Hematopoietic multipotent progenitor cell treated with erythropoietin and hydrocortisone succinate and interleukin-3 and kit ligand, for 4 days (in vitro differentiated cells): ENCODE measurements around the gene CAPN10.
A peak's percentile ranks its signal among the peaks of the same experiment; 100 is the strongest.

Source experiments
- DNase-seq: peaks from one replicate; pipeline ENCODE4 v3.0.0-alpha.2; 2015

CAPN10 gene

DNA sequence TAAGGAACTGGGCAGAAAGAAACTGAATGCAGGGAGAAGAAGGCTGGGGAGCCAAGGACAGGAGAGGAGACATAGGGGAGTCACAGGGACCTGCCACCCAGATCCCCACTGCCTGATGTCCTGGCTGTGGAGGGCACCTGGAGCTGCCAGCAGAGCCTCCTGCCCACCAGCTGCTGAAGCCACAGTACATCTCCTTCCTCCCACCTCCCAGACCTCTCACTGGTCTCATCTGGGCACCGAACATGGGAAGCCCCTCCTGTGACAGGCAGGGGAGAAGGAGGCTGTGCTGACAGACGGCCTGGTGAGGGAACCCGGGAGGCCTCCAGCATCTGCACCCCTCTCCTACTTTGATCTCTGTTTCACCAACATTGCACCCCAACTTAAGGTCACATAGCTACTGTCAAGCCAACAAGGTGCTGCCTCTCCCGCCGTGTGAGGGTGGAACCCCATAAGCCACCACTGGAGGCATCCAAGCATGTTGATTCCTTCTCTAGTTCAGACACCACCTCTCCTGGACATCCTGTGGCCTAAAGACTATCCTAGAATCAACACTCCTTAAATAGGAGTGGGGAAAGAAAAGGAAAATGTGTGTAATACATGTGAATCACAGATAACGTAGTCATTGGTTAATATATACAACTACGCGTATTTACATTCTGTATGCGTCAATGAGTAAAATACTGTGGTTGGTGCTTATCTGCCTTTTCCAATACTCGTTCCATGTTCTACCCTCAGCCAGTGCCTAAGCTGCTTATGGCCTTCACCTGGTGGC, 21.8 kb upstream of the CAPN10 start:
- DNase-seq: peak; percentile 69

DNA sequence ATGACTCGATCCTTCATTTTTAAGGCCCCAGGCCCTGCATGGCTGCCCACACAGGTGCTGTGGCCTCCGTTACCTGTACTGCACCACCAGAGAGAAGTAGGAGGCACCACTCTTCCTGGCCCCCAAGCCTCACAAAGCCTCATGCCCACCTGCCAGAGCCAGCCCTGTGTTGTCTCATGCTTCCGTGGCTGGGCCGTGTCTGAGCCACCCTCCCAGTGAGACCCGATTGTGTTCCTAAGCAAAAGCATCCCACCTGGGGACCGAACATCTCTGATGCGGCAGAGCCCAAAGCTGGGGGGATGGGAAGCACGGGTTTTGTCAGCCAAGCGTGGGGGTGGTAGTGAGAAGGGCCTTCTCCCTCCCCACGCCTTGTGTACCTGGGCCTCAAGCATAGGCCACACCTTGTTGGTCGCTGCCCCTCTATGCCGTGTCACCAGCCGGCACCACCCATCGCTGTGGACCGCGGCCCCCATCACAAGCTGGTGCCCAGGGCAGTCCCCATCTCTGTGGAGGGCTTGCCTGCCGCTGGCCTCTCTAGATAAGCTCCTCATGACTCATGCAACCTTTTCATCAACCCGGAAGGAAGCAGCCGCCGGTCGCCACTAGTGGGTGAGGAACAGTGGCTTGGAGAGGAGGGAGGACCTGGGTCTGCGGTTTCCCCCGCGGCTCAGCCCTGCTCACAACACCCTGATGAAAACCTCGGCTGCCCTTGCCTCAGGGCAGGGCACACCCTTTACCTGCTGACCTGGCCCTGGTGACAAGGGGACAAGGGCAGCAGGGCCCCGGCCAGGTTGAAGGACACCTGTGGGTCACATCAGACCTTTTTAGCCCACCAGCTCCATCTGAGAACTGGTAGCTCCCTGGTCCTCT, 21.0 kb upstream of the CAPN10 start:
- DNase-seq: peak; percentile 99

DNA sequence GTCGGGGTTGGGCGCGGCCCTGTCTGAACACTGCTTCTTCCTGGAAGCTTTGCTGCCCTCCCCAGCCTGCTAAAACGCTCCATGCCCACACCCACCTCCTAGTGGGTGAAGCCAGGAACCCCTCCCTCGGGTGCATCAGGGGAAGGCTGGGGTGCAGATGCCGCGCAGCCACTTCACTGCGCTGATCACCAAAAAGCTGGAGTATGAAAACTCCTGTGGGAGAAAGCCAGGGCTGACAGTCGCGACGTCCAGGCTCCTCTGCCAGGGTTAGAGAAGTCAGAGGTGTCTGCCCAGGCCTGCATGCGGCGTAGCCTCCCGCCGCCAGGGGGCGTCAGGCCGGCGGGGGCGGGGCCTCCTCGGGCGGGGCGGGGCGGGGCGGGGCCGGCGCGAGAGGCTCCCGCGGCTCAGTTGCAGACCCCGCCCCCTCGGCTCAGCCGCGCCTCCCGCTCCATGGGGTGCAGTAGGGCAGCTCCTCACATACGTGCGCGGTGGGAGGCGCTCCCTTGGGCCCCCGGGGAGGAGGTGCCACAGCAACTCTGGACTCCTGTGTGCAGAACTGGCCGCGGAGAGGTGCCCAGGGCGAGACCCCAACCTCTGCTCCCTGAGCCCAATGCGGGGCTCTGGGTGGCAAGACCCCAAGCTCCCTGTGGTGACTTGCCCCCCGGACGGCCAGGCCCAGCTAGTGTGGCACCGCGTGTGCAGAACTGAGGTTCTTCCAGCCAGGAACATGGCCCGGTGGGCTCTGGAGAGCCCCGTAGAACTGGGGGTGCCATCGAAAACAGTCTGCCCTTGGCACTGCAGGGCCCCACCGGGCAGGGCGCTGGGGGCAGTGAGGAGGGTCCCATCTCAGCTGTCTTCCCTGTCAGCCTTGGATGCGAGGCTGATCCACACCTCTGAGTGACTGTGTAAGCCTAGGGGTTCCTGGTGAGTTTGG, 20.1 kb upstream of the CAPN10 start:
- DNase-seq: peak; percentile 97

DNA sequence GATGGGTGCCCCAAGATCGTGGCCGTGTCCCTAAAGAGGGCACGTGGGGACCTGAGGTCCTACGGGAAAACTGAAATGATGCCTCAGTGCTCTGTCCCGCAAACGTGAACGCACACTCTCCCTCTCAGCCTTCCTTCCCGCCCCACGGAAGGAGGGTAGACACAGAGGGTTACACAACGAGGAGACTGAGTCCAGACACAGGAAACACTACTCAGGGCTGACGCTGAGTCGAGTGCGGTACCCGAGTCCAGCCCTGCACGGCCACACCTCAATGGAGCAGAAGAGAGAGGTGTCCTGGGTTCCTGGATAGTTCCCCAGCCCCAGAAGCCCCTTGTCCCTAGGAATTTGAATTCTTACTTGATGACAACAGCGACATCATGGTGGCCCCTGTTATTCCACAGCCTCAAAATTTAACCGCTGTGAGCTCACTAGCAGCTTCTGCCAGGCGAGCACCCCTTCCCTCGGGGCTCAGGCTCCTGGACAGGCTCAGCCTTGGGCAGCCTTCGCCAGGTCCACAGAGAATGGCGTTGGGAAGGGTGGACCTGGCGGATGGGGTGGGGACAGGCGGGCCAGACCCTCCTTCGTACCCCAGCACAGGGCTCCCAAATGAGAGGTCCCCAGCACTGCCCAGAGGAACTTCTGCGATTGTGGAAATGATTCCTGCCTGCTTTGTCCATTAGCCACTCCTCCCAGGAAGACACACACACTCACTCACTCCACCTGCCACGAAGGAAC, 19.2 kb upstream of the CAPN10 start:
- DNase-seq: peak; percentile 20

DNA sequence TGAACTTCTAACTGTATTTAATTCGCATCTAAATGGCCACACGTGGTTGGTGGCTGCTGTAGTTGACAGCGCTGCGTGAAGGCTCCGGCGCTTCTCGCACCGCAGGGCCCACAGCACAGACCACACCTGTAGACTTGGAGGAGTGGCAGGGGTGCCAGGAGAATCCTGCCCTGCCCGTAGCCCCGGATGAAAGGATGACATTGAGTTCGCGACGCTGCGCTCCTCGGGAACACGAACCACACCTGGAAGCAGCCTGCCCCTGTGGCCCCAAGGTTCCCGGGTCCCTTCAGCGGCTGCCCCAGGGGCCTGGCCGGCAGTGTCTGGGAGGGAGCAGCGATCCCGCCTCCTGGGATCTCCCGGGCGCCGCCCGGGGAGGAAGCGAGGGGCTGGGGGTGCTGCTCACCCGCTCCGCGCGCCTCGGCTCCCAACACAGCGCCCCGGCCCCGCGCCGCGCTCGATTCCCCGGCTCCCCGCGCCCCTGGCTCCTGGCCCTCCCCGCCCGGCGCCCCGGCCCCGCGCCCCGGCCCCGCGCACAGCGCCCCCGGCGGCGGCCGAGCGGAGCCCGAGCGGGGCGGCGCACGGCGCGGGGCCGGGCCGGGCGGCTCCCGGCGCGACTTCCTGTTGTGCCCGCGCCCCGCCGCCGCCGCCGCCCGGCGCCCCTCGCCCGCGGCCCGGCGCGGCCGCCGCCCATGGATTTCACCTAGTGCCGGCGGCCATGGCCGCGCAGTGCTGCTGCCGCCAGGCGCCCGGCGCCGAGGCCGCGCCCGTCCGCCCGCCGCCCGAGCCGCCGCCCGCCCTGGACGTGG, 18.5 kb upstream of the CAPN10 start, which contains the start of gene RNPEPL1:
Gene RNPEPL1, plus strand, starts transcription at position 613 of the 806 bp plus-strand sequence. Its CDS starts 103 bp downstream, at position 716.
- DNase-seq: peak; percentile 71

DNA sequence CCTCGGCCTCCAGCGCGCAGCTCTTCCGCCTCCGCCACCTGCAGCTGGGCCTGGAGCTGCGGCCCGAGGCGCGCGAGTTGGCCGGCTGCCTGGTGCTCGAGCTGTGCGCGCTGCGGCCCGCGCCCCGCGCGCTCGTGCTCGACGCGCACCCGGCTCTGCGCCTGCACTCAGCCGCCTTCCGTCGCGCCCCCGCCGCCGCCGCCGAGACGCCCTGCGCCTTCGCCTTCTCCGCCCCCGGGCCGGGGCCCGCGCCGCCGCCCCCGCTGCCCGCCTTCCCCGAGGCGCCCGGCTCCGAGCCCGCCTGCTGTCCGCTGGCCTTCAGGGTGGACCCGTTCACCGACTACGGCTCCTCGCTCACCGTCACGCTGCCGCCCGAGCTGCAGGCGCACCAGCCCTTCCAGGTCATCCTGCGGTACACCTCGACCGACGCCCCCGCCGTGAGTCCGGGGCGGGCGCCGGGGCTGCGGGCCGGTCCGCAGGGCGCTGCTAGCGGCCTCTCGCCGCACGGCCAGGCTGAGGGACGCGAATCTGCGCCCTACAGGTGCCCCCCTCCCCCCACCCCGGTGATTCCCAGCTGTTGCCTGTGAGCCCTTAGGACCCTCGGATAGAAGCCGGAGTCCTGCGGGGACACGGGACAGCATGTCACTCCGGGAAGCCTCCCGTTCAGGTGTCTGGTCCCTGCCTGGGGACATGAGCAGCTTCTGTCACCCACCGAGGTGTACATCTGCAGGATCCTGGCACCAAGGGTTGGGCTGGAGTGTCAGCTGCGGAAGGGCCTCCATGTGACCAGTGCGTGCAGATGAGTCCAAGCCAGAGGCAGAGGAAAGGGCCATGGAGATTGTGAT, 17.6 kb upstream of the CAPN10 start:
- DNase-seq: peak; percentile 83

DNA sequence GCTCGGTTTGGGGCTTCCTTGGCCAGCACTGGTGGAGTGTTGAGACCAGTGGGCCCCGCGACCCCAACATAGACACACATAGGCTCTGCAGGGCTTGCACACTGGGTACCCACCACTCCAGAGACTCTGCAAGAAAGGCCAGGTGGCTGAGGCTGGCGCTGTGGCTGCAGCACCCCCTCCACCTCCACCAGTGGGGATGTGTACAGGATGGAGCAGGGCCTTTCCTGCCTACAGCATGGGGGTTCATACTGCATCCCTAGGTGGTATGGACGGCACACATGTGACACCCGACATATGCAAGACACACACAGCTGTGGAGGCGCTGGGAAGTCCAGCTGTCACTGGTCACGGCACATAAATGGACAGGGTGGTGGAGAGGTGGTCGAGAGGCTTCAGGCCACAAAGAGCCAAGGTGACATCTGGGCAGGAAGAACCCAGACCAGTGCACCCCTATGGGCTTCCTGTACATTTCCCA, 17.0 kb upstream of the CAPN10 start:
- no peak for DNase-seq

DNA sequence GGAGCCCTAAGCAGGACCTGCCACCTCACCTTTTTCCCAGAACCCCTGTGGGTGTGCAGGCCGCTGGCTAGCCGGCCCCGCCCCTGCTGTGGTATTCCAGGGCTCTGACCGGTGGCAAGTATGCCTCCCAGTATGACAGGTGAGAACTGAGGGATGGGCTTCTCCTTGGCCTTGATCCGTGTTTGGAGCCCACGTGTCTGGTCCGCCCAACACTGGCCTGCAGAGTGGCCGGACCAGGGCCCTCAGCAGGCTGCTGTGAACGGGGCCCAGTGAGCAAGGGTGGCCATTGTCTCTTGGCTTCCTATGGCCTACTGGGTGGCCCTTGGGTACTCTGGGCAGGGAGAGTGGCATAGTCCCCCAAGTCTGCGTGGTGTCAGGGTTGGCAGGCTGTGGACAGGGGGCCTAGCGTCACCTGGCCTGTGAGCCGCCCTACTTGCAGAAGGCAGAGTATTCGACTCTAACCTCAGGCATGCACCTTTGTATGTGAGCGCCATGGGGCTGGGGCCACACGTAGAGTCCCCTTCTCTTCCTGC, 16.5 kb upstream of the CAPN10 start:
- no peak for DNase-seq

DNA sequence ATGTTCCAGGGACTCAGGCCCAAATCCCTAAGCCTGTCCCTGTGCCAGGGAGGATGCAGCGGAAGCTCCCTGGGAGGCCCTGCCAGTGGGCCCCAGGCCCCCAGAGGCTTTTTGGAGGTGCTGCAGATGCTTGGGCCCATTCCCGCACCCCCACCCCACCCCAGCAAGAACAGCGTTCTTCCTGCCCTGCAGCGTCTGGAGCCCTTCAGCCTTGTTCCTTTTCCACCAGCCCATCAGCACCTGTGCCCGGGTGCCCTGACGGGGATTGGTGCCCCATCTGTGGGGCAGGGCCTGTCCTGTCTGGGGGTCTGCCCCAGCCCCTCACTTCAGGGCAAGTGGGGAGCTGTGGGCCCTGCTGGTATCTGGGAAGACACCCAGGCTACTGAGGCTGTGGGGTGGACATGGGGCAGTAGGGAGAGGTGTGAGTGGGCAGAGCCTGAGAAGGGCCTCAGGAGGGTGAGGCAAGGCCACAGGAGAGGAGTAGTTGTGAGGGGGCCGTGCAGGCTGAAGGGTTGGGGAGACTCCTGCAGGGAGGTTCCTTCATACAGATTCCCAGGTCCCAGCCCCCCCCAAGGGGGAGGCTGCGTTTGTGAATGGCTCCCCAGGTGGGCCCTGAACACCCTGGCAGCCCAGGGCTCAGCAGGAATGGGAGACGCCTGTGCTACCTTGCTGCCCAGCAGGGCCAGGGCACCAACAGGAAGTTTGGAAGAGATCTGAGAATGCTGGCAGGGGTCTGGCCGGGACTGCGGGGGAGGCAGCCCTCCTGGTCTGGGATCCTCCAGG, 15.8 kb upstream of the CAPN10 start:
- no peak for DNase-seq

DNA sequence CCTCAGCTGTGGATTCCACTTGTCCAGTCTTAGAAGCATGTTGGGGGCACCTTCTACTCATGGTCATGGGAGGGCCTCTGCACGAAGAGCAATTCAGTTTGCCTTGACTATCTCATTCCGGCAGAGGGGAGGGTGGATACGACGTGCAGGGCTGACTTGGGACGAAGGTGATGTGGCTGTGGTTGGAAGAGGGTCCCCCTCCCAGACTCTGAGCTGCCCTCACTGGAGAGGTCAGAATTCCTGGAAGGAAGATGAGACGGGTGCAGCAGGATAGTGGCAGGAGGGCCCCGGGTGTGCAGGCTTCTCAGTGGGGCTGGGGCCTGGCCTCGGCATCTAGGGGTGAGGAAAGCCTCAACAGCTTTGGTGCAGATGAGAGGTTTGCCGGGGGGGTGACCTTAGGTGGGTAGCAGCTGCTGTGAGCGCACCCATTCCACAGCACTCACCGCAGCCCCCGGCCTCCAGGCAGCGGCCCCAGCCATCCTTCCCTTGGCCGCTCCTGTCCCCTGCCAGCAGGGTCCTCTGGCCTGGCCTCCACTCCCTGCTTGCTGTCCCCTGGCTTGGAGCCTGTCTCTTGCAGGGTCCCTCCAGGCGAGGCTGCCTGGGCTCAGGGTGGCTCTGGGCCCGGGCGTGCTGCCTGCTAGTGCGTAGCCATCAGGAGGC, 15.1 kb upstream of the CAPN10 start:
- no peak for DNase-seq

DNA sequence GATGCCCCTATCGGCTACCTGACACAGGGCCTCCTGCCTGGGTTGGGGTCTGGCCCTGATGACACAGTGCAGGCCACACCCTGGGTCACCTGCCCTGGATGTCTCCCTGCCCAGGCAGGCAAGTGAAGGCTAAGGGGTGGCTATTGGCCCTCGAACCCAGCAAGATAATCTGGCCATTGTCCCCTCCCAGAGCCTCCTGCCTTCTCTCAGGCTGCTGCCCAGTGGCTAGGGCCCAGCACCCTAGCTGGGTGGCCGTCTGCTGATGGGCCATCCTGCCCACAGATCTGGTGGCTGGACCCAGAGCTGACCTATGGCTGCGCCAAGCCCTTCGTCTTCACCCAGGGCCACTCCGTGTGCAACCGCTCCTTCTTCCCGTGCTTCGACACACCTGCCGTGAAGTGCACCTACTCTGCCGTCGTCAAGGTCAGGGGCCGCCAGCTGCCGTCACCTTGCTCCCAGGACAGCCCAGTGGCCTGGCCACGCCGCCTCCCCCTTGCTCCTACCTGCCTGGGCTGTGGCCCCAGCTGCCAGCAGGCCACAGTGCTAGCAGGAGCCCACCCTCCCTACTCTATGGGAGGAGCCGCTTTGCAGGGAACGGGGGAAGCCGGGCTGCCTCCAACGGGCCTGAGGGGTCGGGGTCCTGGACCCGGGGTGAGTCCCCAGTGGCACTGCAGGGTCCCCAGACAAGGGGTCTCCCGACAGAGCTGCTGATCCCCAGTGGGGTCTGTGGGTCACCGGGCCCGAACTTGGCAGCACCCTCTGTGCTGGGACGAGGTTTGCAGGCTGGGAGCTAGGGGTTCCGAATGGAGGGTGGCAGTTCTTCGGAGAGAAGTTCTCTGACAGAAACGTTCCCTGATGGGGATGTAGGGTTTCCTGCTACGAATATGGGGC, 14.1 kb upstream of the CAPN10 start:
- no peak for DNase-seq

DNA sequence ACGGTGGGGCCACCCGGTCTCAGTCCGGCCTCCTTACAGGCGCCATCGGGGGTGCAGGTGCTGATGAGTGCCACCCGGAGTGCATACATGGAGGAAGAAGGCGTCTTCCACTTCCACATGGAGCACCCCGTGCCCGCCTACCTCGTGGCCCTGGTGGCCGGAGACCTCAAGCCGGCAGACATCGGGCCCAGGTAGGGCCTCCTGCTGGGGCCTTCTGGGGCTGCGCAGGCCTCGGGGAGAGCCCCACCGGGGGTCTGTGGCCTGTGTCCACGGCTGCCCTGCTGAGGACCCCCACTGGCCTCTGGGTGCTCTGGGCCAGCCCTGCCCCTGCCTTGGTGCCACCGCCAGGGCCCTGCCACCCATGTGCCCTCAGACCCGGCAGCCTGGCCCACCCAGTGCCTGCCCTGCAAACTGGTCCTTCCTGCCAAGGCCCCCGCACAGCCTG, 13.4 kb upstream of the CAPN10 start:
- no peak for DNase-seq

DNA sequence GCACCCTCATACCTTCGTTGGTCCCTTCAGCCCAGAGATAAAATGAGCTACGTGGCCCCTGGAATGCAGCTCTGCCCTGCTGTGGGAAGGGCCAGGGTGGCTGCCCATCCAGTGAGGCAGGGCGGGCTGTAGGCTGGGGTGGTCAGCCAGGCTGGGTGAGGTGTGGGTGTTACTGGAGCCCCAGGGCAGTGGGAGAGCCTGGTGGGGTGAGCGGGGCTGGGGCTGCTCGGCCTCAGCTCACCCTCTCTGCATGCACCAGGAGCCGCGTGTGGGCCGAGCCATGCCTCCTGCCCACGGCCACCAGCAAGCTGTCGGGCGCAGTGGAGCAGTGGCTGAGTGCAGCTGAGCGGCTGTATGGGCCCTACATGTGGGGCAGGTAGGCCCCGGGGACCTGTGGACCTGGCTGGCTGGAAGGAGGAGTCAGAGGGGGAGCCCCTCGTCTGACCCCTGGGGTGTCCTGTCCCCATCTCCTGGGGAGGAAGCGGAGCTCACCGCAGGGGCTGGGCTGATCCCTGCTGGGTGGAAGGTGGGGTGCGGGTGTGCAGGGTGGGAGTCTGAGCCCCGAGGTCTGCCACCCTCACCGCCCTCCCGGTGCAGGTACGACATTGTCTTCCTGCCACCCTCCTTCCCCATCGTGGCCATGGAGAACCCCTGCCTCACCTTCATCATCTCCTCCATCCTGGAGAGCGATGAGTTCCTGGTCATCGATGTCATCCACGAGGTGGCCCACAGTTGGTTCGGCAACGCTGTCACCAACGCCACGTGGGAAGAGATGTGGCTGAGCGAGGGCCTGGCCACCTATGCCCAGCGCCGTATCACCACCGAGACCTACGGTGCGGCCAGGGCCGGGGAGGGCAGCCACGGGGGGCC, 12.8 kb upstream of the CAPN10 start:
- no peak for DNase-seq

DNA sequence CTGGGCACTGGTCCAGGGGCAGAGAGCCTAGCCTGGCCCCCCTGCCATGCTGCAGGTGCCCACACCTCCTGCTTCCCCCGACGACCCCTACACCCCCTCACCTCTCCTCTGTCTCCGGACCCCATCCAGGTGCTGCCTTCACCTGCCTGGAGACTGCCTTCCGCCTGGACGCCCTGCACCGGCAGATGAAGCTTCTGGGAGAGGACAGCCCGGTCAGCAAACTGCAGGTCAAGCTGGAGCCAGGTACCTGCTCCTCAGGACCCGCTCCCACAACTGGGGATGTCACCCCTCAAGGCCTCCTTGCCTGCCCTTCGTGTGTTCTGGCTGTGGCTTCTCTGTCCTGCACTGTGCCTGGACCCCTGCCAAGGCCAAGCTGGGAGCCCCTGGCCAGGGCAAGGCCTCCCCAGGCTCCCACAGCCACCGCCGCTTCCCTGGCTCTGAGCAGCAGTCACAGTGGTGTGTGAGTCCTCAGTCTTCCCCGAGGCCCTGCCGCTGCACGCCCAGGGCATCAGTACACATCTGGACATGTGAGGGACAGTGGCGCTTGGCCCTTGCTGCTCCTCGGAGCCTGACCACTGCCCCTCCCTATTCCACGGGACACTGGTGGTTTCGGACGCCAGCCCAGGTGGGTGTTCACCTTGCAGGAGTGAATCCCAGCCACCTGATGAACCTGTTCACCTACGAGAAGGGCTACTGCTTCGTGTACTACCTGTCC, 12.0 kb upstream of the CAPN10 start:
- DNase-seq: no peak
